Glutamatergic neuron (in vitro differentiated cells): ENCODE results near the gene USP7. TPM values are rescaled to one million over a fixed set of nuclear protein-coding genes. Genes with fewer than 3 reads are reported as not detected.

Experiments
- DNase-seq: peaks from one replicate; pipeline ENCODE4 v3.0.0; 2022
- H3K27ac Mint-ChIP-seq: one replicate; pipeline ENCODE4 v1.8.0; 2020; ENCODE audit warnings: mild to moderate bottlenecking, mixed read lengths, inconsistent platforms; ENCODE audit not compliant: unreplicated experiment
- H3K27me3 Mint-ChIP-seq: one replicate; pipeline ENCODE4 v1.8.0; 2020; ENCODE audit warnings: mild to moderate bottlenecking, moderate library complexity, mixed read lengths, inconsistent platforms; ENCODE audit not compliant: unreplicated experiment
- H3K36me3 Mint-ChIP-seq: one replicate; pipeline ENCODE4 v1.8.0; 2020; ENCODE audit warnings: mild to moderate bottlenecking, mixed read lengths, inconsistent platforms; ENCODE audit not compliant: unreplicated experiment
- H3K4me1 Mint-ChIP-seq: one replicate; pipeline ENCODE4 v1.8.0; 2020; ENCODE audit warnings: mild to moderate bottlenecking, low read depth, mixed read lengths, inconsistent platforms; ENCODE audit not compliant: unreplicated experiment
- H3K4me3 Mint-ChIP-seq: one replicate; pipeline ENCODE4 v1.8.0; 2020; ENCODE audit warnings: mild to moderate bottlenecking, mixed read lengths, inconsistent platforms; ENCODE audit not compliant: unreplicated experiment
- H3K9me3 Mint-ChIP-seq: one replicate; pipeline ENCODE4 v1.8.0; 2020; ENCODE audit warnings: mild to moderate bottlenecking, moderate library complexity, mixed read lengths, inconsistent platforms; ENCODE audit not compliant: unreplicated experiment
- CTCF ChIP-seq: fragments of 200-600 bp; sonication (generic); IDR thresholded peaks from one replicate; pipeline ENCODE4 v1.5.0; 2021; ENCODE audit not compliant: partially characterized antibody, unreplicated experiment
- total RNA-seq: library from RNA; stranded (reverse); fragmentation: NEBNext Ultra II Directional; extraction: Animal tissue kit (Norgen Biotek cat#: 25700); gene quantifications from one replicate; pipeline ENCODE4 v1.2.1, GENCODE V29; 2021; ENCODE audit not compliant: unreplicated experiment

Gene USP7
- total RNA-seq, 1 donor from 2014 or later, result 167 TPM

GRCh38 chr16:8967132-8967821 lies 3.6 kb upstream of the USP7 start:
- H3K4me3 Mint-ChIP-seq, result no peak overlapping the region
- peaks cover 7% of the 10 kb centered on the region for H3K4me1 Mint-ChIP-seq
- no peak overlapping the region for H3K27ac Mint-ChIP-seq
- TF ChIP-seq CTCF, result no peak
- peaks cover 10% of the 10 kb centered on the region for H3K9me3 Mint-ChIP-seq
- H3K27me3 Mint-ChIP-seq, result peaks cover 10% of the 10 kb centered on the region
- DNase-seq, result no peak
- no peaks in the 10 kb centered on the region for H3K36me3 Mint-ChIP-seq

GRCh38 chr16:8966817-8967131 lies 3.1 kb upstream of the USP7 start:
- no peaks in the 10 kb centered on the region for H3K36me3 Mint-ChIP-seq
- H3K9me3 Mint-ChIP-seq, result peaks cover 15% of the 10 kb centered on the region
- no peak overlapping the region for H3K27ac Mint-ChIP-seq
- peaks cover 12% of the 10 kb centered on the region for H3K4me1 Mint-ChIP-seq
- no peak overlapping the region for H3K4me3 Mint-ChIP-seq
- peaks cover 15% of the 10 kb centered on the region for H3K27me3 Mint-ChIP-seq
- DNase-seq, result no peak
- TF ChIP-seq CTCF, result no peak

- Mint-ChIP-seq H3K27ac (peak overlapping the region; percentile 62), H3K4me1 (peaks cover 31% of the 10 kb centered on the region), H3K4me3 (peak overlapping the region; percentile 72), H3K9me3 (peaks cover 17% of the 10 kb centered on the region), H3K27me3 (peaks cover 15% of the 10 kb centered on the region), H3K36me3 (no peaks in the 10 kb centered on the region)
- no peak for TF ChIP-seq CTCF
- no peak for DNase-seq
Observed at GRCh38 chr16:8964462-8964861, 756 bp upstream of the USP7 start.

- DNase-seq, result no peak
- peaks cover 15% of the 10 kb centered on the region for H3K27me3 Mint-ChIP-seq
- H3K4me1 Mint-ChIP-seq, result peaks cover 43% of the 10 kb centered on the region
- H3K4me3 Mint-ChIP-seq, result no peak overlapping the region
- H3K9me3 Mint-ChIP-seq, result peaks cover 17% of the 10 kb centered on the region
- no peak overlapping the region for H3K27ac Mint-ChIP-seq
- no peak for TF ChIP-seq CTCF
- no peaks in the 10 kb centered on the region for H3K36me3 Mint-ChIP-seq
Observed at GRCh38 chr16:8963010-8963820, 491 bp downstream of the USP7 start.

GRCh38 chr16:8962393-8963009 lies 1.2 kb downstream of the USP7 start:
- no peak for TF ChIP-seq CTCF
- Mint-ChIP-seq H3K27me3 (peaks cover 15% of the 10 kb centered on the region), H3K4me1 (peaks cover 47% of the 10 kb centered on the region), H3K27ac (peak overlapping the region; percentile 89), H3K36me3 (no peaks in the 10 kb centered on the region), H3K4me3 (peak overlapping the region; percentile 94), H3K9me3 (peaks cover 17% of the 10 kb centered on the region)
- DNase-seq, result no peak
